ENCODE measurements around the gene PABPC1L.
"Not testable (repeated sequence)": the region's sequence is repeated elsewhere in the genome, so short reads cannot be mapped to it uniquely, and the experiment has no call there.

PABPC1L gene

GRCh38 chr20:44909872-44910689 lies at the start of gene PABPC1L:
Gene PABPC1L (plus strand): TSS chr20:44910060. CDS start chr20:44910144, 84 bp downstream.
- DNase-seq = peak; percentile 62 to 71

GRCh38 chr20:44861531-44862006 lies 48.3 kb upstream of the PABPC1L start:
- DNase-seq = no peak

DNA sequence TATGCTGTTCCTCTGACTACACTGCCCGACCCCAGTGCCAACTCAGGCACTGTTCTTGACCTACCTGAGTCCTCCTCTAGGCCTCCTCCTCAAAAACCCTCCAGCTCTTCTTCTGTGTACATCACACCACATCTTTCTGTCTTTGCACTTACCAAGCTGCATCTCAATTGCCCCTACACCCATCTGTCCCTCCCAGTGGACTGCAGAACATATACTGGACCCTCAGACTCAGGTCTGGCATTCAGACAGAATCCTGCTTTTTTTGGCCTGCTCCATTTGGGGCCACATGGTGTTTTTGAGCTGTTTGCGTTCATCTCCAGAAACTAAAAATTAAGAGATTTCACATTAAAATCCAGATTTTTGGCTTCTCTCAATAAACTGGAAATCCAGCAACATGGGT lies 47.6 kb upstream of the PABPC1L start:
- no peak for DNase-seq

DNA sequence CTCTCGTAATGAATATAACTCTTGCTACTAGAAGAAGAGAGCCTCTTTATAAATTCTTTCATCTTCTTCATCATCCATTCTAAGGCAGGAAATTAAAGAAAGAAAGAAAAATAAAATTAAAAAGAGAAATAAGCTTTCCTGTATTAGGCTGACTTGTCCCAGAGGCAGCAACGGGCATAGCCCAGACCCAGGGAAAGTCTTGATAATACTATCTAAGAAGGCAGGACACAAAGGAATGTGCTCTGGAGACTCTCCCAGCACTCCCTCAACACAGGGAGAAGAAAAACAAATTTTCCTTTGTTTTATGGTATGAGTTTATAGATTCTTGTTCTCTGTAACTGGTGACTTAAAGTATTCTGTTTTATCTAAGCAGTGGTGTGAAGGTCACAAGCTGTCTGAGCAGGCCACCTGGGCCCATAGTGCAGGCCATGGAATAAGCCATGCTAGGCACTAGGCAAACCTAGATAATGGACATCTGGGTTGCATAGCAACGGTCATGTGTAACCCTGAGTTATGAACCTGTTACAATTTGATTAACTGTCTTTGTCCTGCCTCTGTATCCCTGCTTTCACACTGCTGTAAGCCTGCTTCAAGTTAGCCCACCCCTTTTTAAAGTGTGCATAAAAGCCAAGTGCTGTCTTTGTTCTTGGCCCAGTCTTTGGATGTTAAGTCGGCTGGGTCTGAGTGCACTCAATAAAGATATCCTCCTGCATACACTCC lies 46.3 kb upstream of the PABPC1L start:
- DNase-seq = not testable (repeated sequence)

- DNase-seq = not testable (repeated sequence)
These were observed 45.4 kb upstream of the PABPC1L start for GRCh38 chr20:44864493-44864892.

GRCh38 chr20:44866703-44867335 lies 43.0 kb upstream of the PABPC1L start:
- DNase-seq = no peak

GRCh38 chr20:44869471-44869870 lies 40.4 kb upstream of the PABPC1L start:
- DNase-seq = no peak

DNA sequence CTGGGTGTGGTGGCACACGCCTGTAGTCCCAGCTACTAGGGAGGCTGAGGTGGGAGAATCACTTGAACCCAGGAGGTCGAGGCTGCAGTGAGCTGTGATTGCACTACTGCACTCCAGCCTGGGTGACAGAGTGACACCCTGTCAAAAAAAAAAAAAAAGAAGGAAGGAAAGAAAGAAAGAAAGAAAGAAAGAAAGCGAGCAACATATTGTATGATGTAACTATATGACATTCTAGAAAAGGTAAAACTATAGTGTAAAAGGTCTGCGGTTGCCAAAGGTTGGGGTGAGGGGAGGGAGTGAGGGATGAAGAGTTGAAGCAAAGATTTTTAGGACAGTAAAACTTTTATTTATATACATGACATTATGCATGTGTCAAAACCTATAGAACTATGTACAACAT lies 27.5 kb upstream of the PABPC1L start:
- not testable (repeated sequence) for DNase-seq

- DNase-seq = no peak
These were observed 26.5 kb upstream of the PABPC1L start for GRCh38 chr20:44883214-44883902.

DNA sequence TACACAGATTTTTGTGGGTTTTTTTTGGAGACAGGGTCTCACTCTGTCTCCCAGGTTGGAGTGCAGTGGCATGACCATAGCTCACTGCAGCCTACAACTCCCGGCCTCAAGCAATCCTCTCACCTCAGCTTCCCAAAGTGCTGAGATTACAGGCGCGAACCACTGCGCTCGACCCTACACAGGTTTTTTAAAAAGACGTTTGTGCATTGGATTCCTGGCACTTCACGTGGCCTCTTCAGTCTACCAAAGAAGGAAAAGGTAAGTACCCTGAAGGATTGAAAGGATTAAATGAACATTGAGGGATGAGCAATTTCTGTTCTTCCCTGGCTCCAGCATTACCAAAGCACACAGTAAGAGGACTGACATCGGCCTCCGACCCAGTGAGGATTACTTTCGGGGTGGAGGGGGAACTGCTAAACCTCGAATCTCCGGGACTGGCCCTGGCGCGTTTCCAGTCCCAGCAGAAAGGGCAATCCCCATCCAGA lies 24.9 kb upstream of the PABPC1L start:
- DNase-seq = no peak

- DNase-seq = peak; percentile 95 to 98
These were observed 24.2 kb upstream of the PABPC1L start, which contains the start of gene YWHAB for GRCh38 chr20:44885392-44886265. Gene YWHAB (plus strand): TSS chr20:44885705. CDS start chr20:44901534, 15,829 bp downstream.

- DNase-seq = no peak
These were observed 23.6 kb upstream of the PABPC1L start for GRCh38 chr20:44886266-44886651.

- no peak for DNase-seq
These were observed 23.0 kb upstream of the PABPC1L start for GRCh38 chr20:44886828-44887227.

DNA sequence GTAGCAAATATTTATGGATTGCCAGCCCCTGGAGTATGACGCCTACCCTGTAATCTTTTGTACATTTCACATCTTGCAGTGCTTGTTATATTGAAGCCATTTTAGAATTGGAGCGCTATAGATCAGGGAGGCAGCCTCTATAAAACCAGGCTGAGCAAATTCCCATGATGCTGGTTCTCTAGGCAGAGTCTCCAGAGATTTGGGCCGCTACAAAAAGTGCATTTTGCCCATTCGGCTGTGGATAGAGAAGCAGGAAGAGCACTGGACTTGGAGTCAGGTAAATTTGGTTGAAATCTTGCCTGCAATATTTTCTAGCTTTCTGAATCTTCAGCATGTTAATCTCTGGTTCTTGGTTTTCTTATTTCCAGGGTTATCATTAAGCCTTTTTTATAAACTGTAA lies 22.4 kb upstream of the PABPC1L start:
- no peak for DNase-seq

- DNase-seq = no peak
These were observed 21.4 kb upstream of the PABPC1L start for GRCh38 chr20:44888226-44889103.

DNA sequence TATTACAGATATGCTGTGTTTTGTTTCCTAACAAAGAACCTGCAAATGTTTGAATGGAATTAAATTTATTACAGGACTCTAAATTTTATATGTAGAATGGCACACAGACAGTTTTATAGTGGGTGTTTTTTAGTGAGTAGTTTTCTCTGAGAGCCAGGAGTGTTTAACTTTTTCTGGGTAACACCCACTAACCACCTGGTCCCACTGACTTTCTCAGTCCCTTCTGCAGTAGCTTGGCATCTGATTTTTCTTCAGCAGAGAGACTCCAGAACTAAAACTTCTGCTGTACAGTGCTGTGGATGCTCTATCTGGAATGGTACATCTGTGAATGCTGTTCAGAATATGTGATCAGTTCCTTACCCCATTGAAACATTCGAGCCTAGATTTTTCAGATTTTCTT lies 18.0 kb upstream of the PABPC1L start:
- DNase-seq = no peak

- DNase-seq = no peak
These were observed 14.9 kb upstream of the PABPC1L start for GRCh38 chr20:44894959-44895358.

GRCh38 chr20:44896583-44896982 lies 13.3 kb upstream of the PABPC1L start:
- no peak for DNase-seq

DNA sequence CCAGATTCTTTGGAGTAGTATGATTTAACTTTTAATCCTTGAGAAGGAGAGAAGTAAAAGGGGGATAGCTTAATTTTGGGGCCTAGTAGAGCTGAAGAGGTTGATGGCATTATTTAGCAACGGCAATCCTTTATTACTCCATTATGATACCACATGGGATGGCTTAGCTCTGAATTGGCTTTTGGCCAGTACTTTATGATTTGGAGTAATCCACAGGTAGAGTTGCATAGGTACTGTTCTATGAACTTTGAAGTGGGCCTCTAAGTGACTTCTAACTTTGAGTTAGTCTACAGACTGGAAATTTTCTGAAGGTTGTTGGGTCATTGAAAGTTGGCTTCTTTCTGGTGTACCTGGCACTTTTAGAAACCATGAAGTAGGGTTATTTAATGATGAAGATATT lies 12.7 kb upstream of the PABPC1L start:
- no peak for DNase-seq

DNA sequence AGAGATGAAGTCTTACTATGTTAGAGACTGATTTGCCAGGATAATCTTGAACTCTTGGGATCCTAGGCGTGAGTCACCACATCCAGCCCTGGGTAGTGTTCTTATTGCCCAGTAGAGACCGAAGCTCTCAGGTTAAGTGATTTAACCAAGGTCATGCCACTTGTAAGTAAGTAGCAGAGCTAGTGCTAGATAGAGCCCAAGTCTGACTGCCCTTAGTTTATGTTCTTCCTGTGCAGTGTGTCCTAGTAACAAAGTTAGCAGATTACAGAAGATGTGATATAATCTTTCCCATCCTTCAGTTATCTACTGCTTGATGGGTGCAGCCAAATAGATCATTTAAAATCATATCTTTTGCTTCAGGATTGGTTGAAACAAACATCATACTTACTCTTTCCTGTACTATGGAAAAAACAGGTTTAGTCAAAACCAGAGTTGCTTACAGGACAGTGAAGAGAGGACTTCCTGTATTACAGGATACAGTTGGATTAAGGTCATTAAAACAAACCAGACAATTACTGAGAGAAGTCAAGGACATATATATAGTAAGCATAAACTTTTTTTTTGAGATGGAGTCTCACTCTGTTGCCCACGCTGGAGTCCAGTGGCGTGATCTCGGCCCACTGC lies 9.5 kb upstream of the PABPC1L start:
- DNase-seq = no peak
